A673 (cell line): ENCODE results near the gene SZRD1. TPM values are rescaled to one million over a fixed set of nuclear protein-coding genes. Genes with fewer than 3 reads are reported as not detected.

ENCODE experiments used
- BruUV-seq: library from RNA; stranded (reverse); fragments of 400-500 nt; replicated peaks from 2 replicates; lab custom pipeline; 2021; lab: Mats Ljungman, UMichigan
- CTCF ChIA-PET: fragments of 300-600 bp; sonication (Branson Sonifier 250); formaldehyde crosslinking; loops from one replicate; lab custom pipeline; 2022; ENCODE audit warnings: antibody characterized with exemption; lab: Charles Lee
- POLR2A ChIA-PET: fragments of 300-600 bp; sonication (Branson Sonifier 250); formaldehyde crosslinking; loops from one replicate; lab custom pipeline; 2022; ENCODE audit warnings: antibody characterized with exemption; ENCODE audit not compliant: low non-redundant PET; lab: Charles Lee
- DNase-seq: peaks from one replicate; pipeline ENCODE4 v3.0.0-alpha.2; 2015; ENCODE audit warnings: low spot score
- H3K27ac ChIP-seq: fragments of 200-600 bp; sonication (generic); 2 replicates; pipeline ENCODE4 v1.5.1; 2016; ENCODE audit warnings: mixed run types, low read depth, mild to moderate bottlenecking, mixed read lengths, antibody characterized with exemption, low read length; ENCODE audit not compliant: poor library complexity, severe bottlenecking
- H3K27me3 ChIP-seq: fragments of 200-600 bp; sonication (generic); replicated peaks from 2 replicates; pipeline ENCODE4 v1.6.1; 2017; ENCODE audit warnings: mixed run types, low read depth, mild to moderate bottlenecking, mixed read lengths, antibody characterized with exemption, low read length; ENCODE audit not compliant: insufficient read depth, poor library complexity
- H3K36me3 ChIP-seq: fragments of 200-600 bp; sonication (generic); 2 replicates; pipeline ENCODE4 v1.6.1; 2016; ENCODE audit warnings: mixed run types, mild to moderate bottlenecking, mixed read lengths, antibody characterized with exemption, low read length; ENCODE audit not compliant: insufficient read depth, poor library complexity, severe bottlenecking
- H3K4me1 ChIP-seq: fragments of 200-600 bp; sonication (generic); 2 replicates; pipeline ENCODE4 v1.6.1; 2017; ENCODE audit warnings: mixed run types, mild to moderate bottlenecking, mixed read lengths, antibody characterized with exemption, low read length; ENCODE audit not compliant: insufficient read depth, poor library complexity, severe bottlenecking
- H3K4me3 ChIP-seq: fragments of 200-600 bp; sonication (generic); 2 replicates; pipeline ENCODE4 v1.5.1; 2016; ENCODE audit warnings: low read depth, mixed run types, mild to moderate bottlenecking, mixed read lengths, low read length; ENCODE audit not compliant: poor library complexity, severe bottlenecking
- H3K9me3 ChIP-seq: fragments of 200-600 bp; sonication (generic); 2 replicates; pipeline ENCODE4 v1.6.1; 2016; ENCODE audit warnings: mixed run types, low read depth, mild to moderate bottlenecking, mixed read lengths, antibody characterized with exemption, low read length; ENCODE audit not compliant: poor library complexity, severe bottlenecking
- CTCF ChIP-seq: fragments of 300-800, 200-600 bp; sonication (generic); conservative IDR thresholded peaks from 2 replicates; pipeline ENCODE4 v1.5.1; 2017; ENCODE audit warnings: low read depth, mild to moderate bottlenecking, antibody characterized with exemption, low read length, moderate library complexity, mixed read lengths
- EZH2 ChIP-seq: fragments of 200-600 bp; sonication (generic); IDR thresholded peaks from 2 replicates; pipeline ENCODE4 v1.6.1; 2017; ENCODE audit warnings: borderline replicate concordance, low read depth, mild to moderate bottlenecking, mixed read lengths, antibody characterized with exemption, low read length; ENCODE audit not compliant: poor library complexity, severe bottlenecking
- intact Hi-C: fragments of 100-400 bp; cut with micrococcal nuclease; formaldehyde crosslinking; loops from one replicate; pipeline ENCODE4 v1.10.0; 2022; ENCODE audit not compliant: unreplicated experiment
- total RNA-seq: library from RNA; stranded (reverse); gene quantifications from 2 replicates; pipeline ENCODE4 v1.2.3, GENCODE V29; 2021

The SZRD1 gene
- total RNA-seq, 1 experiment from 2014 or later, result 187 TPM

- Histone ChIP-seq H3K4me1 (peaks cover 33% of the 10 kb centered on the region), H3K27me3 (no peaks in the 10 kb centered on the region), H3K4me3 (no peak overlapping the region), H3K27ac (no peak overlapping the region), H3K9me3 (no peaks in the 10 kb centered on the region), H3K36me3 (no peaks in the 10 kb centered on the region)
- intact Hi-C loops, result no loop called here
- no peak for DNase-seq
- no TSS peak for BruUV-seq
- POLR2A ChIA-PET, result interaction anchor here (0.7 kb wide), 1 partner anchor 288 kb away, joined by 19 read pairs; no protein-coding TSS in a partner anchor
- TF ChIP-seq CTCF (no peak), EZH2 (no peak)
- CTCF ChIA-PET, result no interaction called here
Observed at GRCh38 chr1:16372535-16373285, 5.7 kb downstream of the SZRD1 start.

- POLR2A ChIA-PET, result no interaction called here
- no TSS peak for BruUV-seq
Observed at GRCh38 chr1:16374266-16374665, 7.2 kb downstream of the SZRD1 start.

More at GRCh38 chr1:16374266-16374665, 7.2 kb downstream of the SZRD1 start:
- CTCF ChIA-PET, result no interaction called here
- Histone ChIP-seq H3K4me3 (no peak overlapping the region), H3K36me3 (no peaks in the 10 kb centered on the region), H3K4me1 (peaks cover 25% of the 10 kb centered on the region), H3K27ac (peak overlapping the region; percentile 23), H3K9me3 (no peaks in the 10 kb centered on the region), H3K27me3 (no peaks in the 10 kb centered on the region)
- no peak for TF ChIP-seq EZH2
- no peak for TF ChIP-seq CTCF
- DNase-seq, result no peak
- intact Hi-C loops, result no loop called here
